Activated CD8-positive, alpha-beta T cell treated with anti-CD3 and anti-CD28 coated beads for 36 hours (primary cell): Measurements from ENCODE around the gene ROGDI. TPM values are rescaled to one million over a fixed set of nuclear protein-coding genes. Genes with fewer than 3 reads are reported as not detected.

ENCODE experiments used
- ATAC-seq: fragments of 200-7000 bp; cut with Tn5 transposase; one replicate; pipeline ENCODE4 v1.10.0; 2021; ENCODE audit warnings: mild to moderate bottlenecking, moderate library complexity
- CTCF ChIA-PET: fragments of 350-600 bp; sonication (Branson Sonifier 250); formaldehyde crosslinking; loops from one replicate; lab custom pipeline; 2021; ENCODE audit warnings: antibody characterized with exemption; lab: Charles Lee
- POLR2A ChIA-PET: fragments of 350-600 bp; sonication (Branson Sonifier 250); formaldehyde crosslinking; loops from one replicate; lab custom pipeline; 2021; ENCODE audit warnings: antibody characterized with exemption; lab: Charles Lee
- DNase-seq: peaks from one replicate; pipeline ENCODE4 v3.0.0-alpha.2; 2020
- H3K27ac Mint-ChIP-seq: one replicate; pipeline ENCODE4 v1.8.0; 2021; ENCODE audit warnings: mild to moderate bottlenecking, mixed read lengths
- H3K27me3 Mint-ChIP-seq: one replicate; pipeline ENCODE4 v1.8.0; 2021; ENCODE audit warnings: mixed read lengths
- H3K36me3 Mint-ChIP-seq: one replicate; pipeline ENCODE4 v1.8.0; 2021; ENCODE audit warnings: low read depth, mixed read lengths
- H3K4me1 Mint-ChIP-seq: one replicate; pipeline ENCODE4 v1.8.0; 2021; ENCODE audit warnings: low read depth, mixed read lengths
- H3K4me3 Mint-ChIP-seq: one replicate; pipeline ENCODE4 v1.8.0; 2021; ENCODE audit warnings: mild to moderate bottlenecking, moderate library complexity, mixed read lengths
- H3K9me3 Mint-ChIP-seq: one replicate; pipeline ENCODE4 v1.8.0; 2021; ENCODE audit warnings: mixed read lengths
- CTCF ChIP-seq: fragments of 200-600 bp; IDR thresholded peaks from one replicate; pipeline ENCODE4 v1.8.0; 2022; ENCODE audit warnings: antibody characterized with exemption, mild to moderate bottlenecking
- intact Hi-C: fragments of 100-400 bp; cut with micrococcal nuclease; formaldehyde crosslinking; loops from one replicate; pipeline ENCODE4 v1.10.0; 2022
- total RNA-seq, 2 experiments: library from RNA; stranded (reverse); gene quantifications; one replicate each; pipeline ENCODE4 v1.2.3, GENCODE V29; 2021

Gene ROGDI
- total RNA-seq, 2 experiments from 2014 or later = 3.3 to 3.7 TPM

- POLR2A ChIA-PET = interaction anchor here (0.7 to 1.3 kb wide), 2 partner anchors 9 to 58 kb away, joined by 3 read pairs; no protein-coding TSS in a partner anchor
- CTCF ChIA-PET = no interaction called here
- Mint-ChIP-seq H3K27ac (no peak overlapping the region), H3K36me3 (peaks cover 31% of the 10 kb centered on the region), H3K4me3 (no peak overlapping the region), H3K27me3 (no peaks in the 10 kb centered on the region), H3K9me3 (no peaks in the 10 kb centered on the region), H3K4me1 (no peaks in the 10 kb centered on the region)
- no peak for TF ChIP-seq CTCF
- intact Hi-C loops = no loop called here
- no peak for ATAC-seq
- no peak for DNase-seq
These were observed 24.5 kb upstream of the ROGDI start for GRCh38 chr16:4826980-4827379.

- no peak for ATAC-seq
- POLR2A ChIA-PET = interaction anchor here (0.7 to 1.3 kb wide), 2 partner anchors 9 to 59 kb away, joined by 3 read pairs; no protein-coding TSS in a partner anchor
- Mint-ChIP-seq H3K9me3 (no peaks in the 10 kb centered on the region), H3K4me1 (no peaks in the 10 kb centered on the region), H3K27me3 (no peaks in the 10 kb centered on the region), H3K27ac (no peak overlapping the region), H3K36me3 (peaks cover 32% of the 10 kb centered on the region), H3K4me3 (no peak overlapping the region)
- intact Hi-C loops = no loop called here
- no peak for DNase-seq
- TF ChIP-seq CTCF = no peak
- CTCF ChIA-PET = no interaction called here
These were observed 24.1 kb upstream of the ROGDI start for GRCh38 chr16:4826526-4826925.

- no peaks in the 10 kb centered on the region for H3K9me3 Mint-ChIP-seq
- H3K27me3 Mint-ChIP-seq = no peaks in the 10 kb centered on the region
- intact Hi-C loops = no loop called here
- no peak overlapping the region for H3K4me3 Mint-ChIP-seq
- ChIA-PET POLR2A (no interaction called here), CTCF (no interaction called here)
- DNase-seq (no peak), ATAC-seq (no peak)
- peaks cover 25% of the 10 kb centered on the region for H3K36me3 Mint-ChIP-seq
- no peak for TF ChIP-seq CTCF
- H3K4me1 Mint-ChIP-seq = no peaks in the 10 kb centered on the region
- no peak overlapping the region for H3K27ac Mint-ChIP-seq
These were observed 22.8 kb upstream of the ROGDI start for GRCh38 chr16:4825196-4825595.

GRCh38 chr16:4820652-4821051 is 18.2 kb upstream of the ROGDI start:
- intact Hi-C loops = no loop called here
- peaks cover 26% of the 10 kb centered on the region for H3K36me3 Mint-ChIP-seq
- no peak for TF ChIP-seq CTCF
- ChIA-PET CTCF (no interaction called here), POLR2A (no interaction called here)
- no peaks in the 10 kb centered on the region for H3K4me1 Mint-ChIP-seq
- no peak for DNase-seq
- H3K27ac Mint-ChIP-seq = no peak overlapping the region
- no peak overlapping the region for H3K4me3 Mint-ChIP-seq
- H3K27me3 Mint-ChIP-seq = no peaks in the 10 kb centered on the region
- H3K9me3 Mint-ChIP-seq = no peaks in the 10 kb centered on the region
- no peak for ATAC-seq

- no peak overlapping the region for H3K27ac Mint-ChIP-seq
- peaks cover 43% of the 10 kb centered on the region for H3K36me3 Mint-ChIP-seq
- H3K27me3 Mint-ChIP-seq = no peaks in the 10 kb centered on the region
- no peak for TF ChIP-seq CTCF
- H3K4me1 Mint-ChIP-seq = no peaks in the 10 kb centered on the region
- DNase-seq (no peak), ATAC-seq (no peak)
- no peak overlapping the region for H3K4me3 Mint-ChIP-seq
- CTCF ChIA-PET = no interaction called here
- intact Hi-C loops = no loop called here
- H3K9me3 Mint-ChIP-seq = no peaks in the 10 kb centered on the region
- POLR2A ChIA-PET = no interaction called here
These were observed 12.2 kb upstream of the ROGDI start for GRCh38 chr16:4814542-4815173.
